ENCODE results near the gene FAM167B.
A peak's percentile ranks its signal among the peaks of the same experiment; 100 is the strongest.

Gene FAM167B

DNA sequence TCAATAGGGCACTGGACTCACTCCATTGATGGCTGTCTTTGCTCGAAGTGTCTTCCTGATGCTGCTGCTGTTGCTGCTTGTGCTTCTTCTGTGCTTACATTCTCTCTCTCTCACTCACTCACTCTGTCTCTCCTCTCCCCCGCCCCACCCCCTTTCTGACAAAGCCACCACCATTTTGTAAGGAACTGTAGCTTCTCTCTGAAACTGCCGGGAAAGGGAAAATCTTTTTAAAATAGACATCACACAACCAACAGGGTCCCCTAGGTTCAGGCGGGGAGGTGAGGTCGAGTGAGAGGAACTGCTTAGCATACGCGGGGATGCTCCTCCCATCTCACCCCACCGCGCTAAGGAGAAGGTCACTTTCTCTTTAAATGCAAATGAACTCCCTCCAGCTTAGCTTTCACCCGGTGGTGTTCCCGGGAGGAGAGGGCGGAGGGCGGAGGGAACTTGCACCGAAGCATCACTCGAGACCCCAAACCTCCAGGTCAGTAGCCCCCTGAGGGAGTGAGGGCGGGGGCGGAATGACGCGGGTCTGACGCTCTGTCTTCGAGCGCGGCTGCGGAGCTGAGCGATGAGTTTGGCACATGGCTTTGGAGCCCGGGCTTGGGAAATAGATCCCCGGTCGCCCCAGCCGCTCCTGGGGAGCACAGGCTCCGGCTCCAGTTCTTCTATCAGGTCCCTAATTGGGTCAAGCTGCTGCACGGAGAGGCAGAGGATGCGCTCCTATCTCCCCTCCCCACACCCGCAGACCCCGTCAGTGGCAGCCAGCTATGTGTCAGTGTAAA is 46.6 kb upstream of the FAM167B start, which contains the start of gene CCDC28B:
Gene CCDC28B (plus strand): TSS at position 370 of the 785 bp plus-strand sequence. CDS start 1,341 bp downstream, outside the sequence.
- TF ChIP-seq MYC (IDR thresholded peaks at IDR 0.05; ENCODE audit: low read depth, low read length) (no peak), MAX (IDR thresholded peaks at IDR 0.05; ENCODE audit: low read depth, low read length) (no peak), POLR2A (IDR thresholded peaks at IDR 0.05; ENCODE audit: extremely low read depth, insufficient read length) (no peak), CTCF (IDR thresholded peaks at IDR 0.05; ENCODE audit: low read depth, low read length) (no peak)
- DNase-seq (ENCODE audit: low read depth): peak; percentile 53
- H3K4me3 ChIP-seq (ENCODE audit: low read depth, low read length): peak within 1 kb of the TSS; percentile 42

GRCh38 chr1:32201011-32201855 is 45.8 kb upstream of the FAM167B start:
- no peak overlapping the region for H3K4me3 ChIP-seq (ENCODE audit: low read depth, low read length)
- TF ChIP-seq CTCF (IDR thresholded peaks at IDR 0.05; ENCODE audit: low read depth, low read length): no peak
- TF ChIP-seq POLR2A (IDR thresholded peaks at IDR 0.05; ENCODE audit: extremely low read depth, insufficient read length): no peak
- no peak for TF ChIP-seq MAX (IDR thresholded peaks at IDR 0.05; ENCODE audit: low read depth, low read length)
- TF ChIP-seq MYC (IDR thresholded peaks at IDR 0.05; ENCODE audit: low read depth, low read length): no peak
- DNase-seq (ENCODE audit: low read depth): peak; percentile 50

DNA sequence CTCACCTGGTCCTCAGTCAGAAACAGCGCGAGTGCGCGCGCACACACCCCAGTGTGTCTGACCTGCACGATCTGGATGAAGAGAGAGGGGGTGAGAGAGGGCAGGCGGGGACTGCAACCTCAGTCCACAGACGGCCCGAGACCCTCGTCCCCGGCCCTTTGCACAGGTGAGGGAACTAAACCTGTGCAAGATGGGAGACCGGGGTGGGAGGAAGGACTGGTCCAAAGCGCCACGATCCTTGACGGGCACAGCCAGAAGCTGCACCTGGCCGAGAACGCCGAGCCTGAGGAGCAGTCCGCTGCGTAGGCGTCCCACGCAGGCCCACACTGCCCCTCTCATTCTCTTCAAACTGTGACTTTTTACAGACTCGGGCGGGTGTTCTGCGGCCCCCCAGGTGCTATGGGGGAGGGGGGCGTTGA is 42.1 kb upstream of the FAM167B start:
- no peak for TF ChIP-seq CTCF (IDR thresholded peaks at IDR 0.05; ENCODE audit: low read depth, low read length)
- TF ChIP-seq POLR2A (IDR thresholded peaks at IDR 0.05; ENCODE audit: extremely low read depth, insufficient read length): no peak
- no peak for TF ChIP-seq MAX (IDR thresholded peaks at IDR 0.05; ENCODE audit: low read depth, low read length)
- TF ChIP-seq MYC (IDR thresholded peaks at IDR 0.05; ENCODE audit: low read depth, low read length): no peak
- peak overlapping the region; percentile 79 for H3K4me3 ChIP-seq (ENCODE audit: low read depth, low read length)
- no peak for DNase-seq (ENCODE audit: low read depth)

- TF ChIP-seq MYC (IDR thresholded peaks at IDR 0.05; ENCODE audit: low read depth, low read length): peak; percentile 64
- 0 out of 2 replicates have a peak, but pooled peaks have one; percentile 34 for TF ChIP-seq MAX (IDR thresholded peaks at IDR 0.05; ENCODE audit: low read depth, low read length)
- peak; percentile 81 for TF ChIP-seq POLR2A (IDR thresholded peaks at IDR 0.05; ENCODE audit: extremely low read depth, insufficient read length)
- TF ChIP-seq CTCF (IDR thresholded peaks at IDR 0.05; ENCODE audit: low read depth, low read length): no peak
- DNase-seq (ENCODE audit: low read depth): peak; percentile 86
Observed at GRCh38 chr1:32205401-32206370, 41.3 kb upstream of the FAM167B start, which contains the start of gene IQCC. Gene IQCC (plus strand): TSS chr1:32205671. CDS start chr1:32205682, 11 bp downstream.

GRCh38 chr1:32208469-32208868 is 38.6 kb upstream of the FAM167B start:
- no peak for DNase-seq (ENCODE audit: low read depth)
- TF ChIP-seq MAX (IDR thresholded peaks at IDR 0.05; ENCODE audit: low read depth, low read length): no peak
- no peak for TF ChIP-seq MYC (IDR thresholded peaks at IDR 0.05; ENCODE audit: low read depth, low read length)
- TF ChIP-seq CTCF (IDR thresholded peaks at IDR 0.05; ENCODE audit: low read depth, low read length): no peak
- TF ChIP-seq POLR2A (IDR thresholded peaks at IDR 0.05; ENCODE audit: extremely low read depth, insufficient read length): no peak
- no peak overlapping the region for H3K4me3 ChIP-seq (ENCODE audit: low read depth, low read length)

More at GRCh38 chr1:32205401-32206370, 41.3 kb upstream of the FAM167B start, which contains the start of gene IQCC:
- H3K4me3 ChIP-seq (ENCODE audit: low read depth, low read length): peak within 1 kb of the TSS; percentile 79
